Rectal smooth muscle tissue (tissue), 1 donor: ENCODE results near the gene GNAT1.

ENCODE experiments used
- H3K27ac ChIP-seq: one replicate; pipeline ENCODE4 v1.7.0; 2013; ENCODE audit warnings: low read depth, low read length, inconsistent platforms
- H3K27me3 ChIP-seq: one replicate; pipeline ENCODE4 v1.7.0; 2013; ENCODE audit warnings: low read length; ENCODE audit not compliant: control insufficient read depth, insufficient read depth
- H3K36me3 ChIP-seq: one replicate; pipeline ENCODE4 v1.7.0; 2013; ENCODE audit warnings: low read length; ENCODE audit not compliant: control insufficient read depth, insufficient read depth
- H3K4me1 ChIP-seq: one replicate; pipeline ENCODE4 v1.7.0; 2013; ENCODE audit warnings: low read length; ENCODE audit not compliant: control insufficient read depth, insufficient read depth
- H3K4me3 ChIP-seq: one replicate; pipeline ENCODE4 v1.7.0; 2013; ENCODE audit warnings: low read length
- H3K9ac ChIP-seq: one replicate; pipeline ENCODE4 v1.7.0; 2013; ENCODE audit warnings: low read length

Gene GNAT1

GRCh38 chr3:50165910-50166538 lies 25.4 kb upstream of the GNAT1 start:
- peaks cover 62% of the 10 kb centered on the region for H3K4me1 ChIP-seq
- no peaks in the 10 kb centered on the region for H3K36me3 ChIP-seq
- H3K27ac ChIP-seq = peak overlapping the region; percentile 91
- H3K9ac ChIP-seq = no peak overlapping the region
- H3K27me3 ChIP-seq = no peaks in the 10 kb centered on the region
- H3K4me3 ChIP-seq = peak overlapping the region; percentile 19

- no peak overlapping the region for H3K9ac ChIP-seq
- no peaks in the 10 kb centered on the region for H3K36me3 ChIP-seq
- no peaks in the 10 kb centered on the region for H3K27me3 ChIP-seq
- H3K4me1 ChIP-seq = peaks cover 56% of the 10 kb centered on the region
- H3K27ac ChIP-seq = peak overlapping the region; percentile 91
- peak overlapping the region; percentile 11 for H3K4me3 ChIP-seq
Measured at GRCh38 chr3:50166620-50167019, 24.8 kb upstream of the GNAT1 start.

- Histone ChIP-seq H3K9ac (peak overlapping the region; percentile 67), H3K4me1 (peaks cover 53% of the 10 kb centered on the region)
Measured at GRCh38 chr3:50167069-50167840, 24.2 kb upstream of the GNAT1 start.

GRCh38 chr3:50167841-50168209 lies 23.6 kb upstream of the GNAT1 start:
- peak overlapping the region; percentile 49 for H3K27ac ChIP-seq
- H3K36me3 ChIP-seq = no peaks in the 10 kb centered on the region
- no peaks in the 10 kb centered on the region for H3K27me3 ChIP-seq
- H3K4me3 ChIP-seq = no peak overlapping the region
- no peak overlapping the region for H3K9ac ChIP-seq
- peaks cover 47% of the 10 kb centered on the region for H3K4me1 ChIP-seq

More at GRCh38 chr3:50167069-50167840, 24.2 kb upstream of the GNAT1 start:
- Histone ChIP-seq H3K27ac (peak overlapping the region; percentile 91), H3K36me3 (no peaks in the 10 kb centered on the region), H3K27me3 (no peaks in the 10 kb centered on the region), H3K4me3 (no peak overlapping the region)

- no peaks in the 10 kb centered on the region for H3K27me3 ChIP-seq
- no peaks in the 10 kb centered on the region for H3K36me3 ChIP-seq
- H3K9ac ChIP-seq = no peak overlapping the region
- H3K27ac ChIP-seq = peak overlapping the region; percentile 10
- peaks cover 42% of the 10 kb centered on the region for H3K4me1 ChIP-seq
- no peak overlapping the region for H3K4me3 ChIP-seq
Measured at GRCh38 chr3:50168388-50168787, 23.0 kb upstream of the GNAT1 start.

- Histone ChIP-seq H3K4me3 (no peak overlapping the region), H3K36me3 (no peaks in the 10 kb centered on the region), H3K27ac (no peak overlapping the region), H3K4me1 (peaks cover 38% of the 10 kb centered on the region), H3K27me3 (no peaks in the 10 kb centered on the region), H3K9ac (no peak overlapping the region)
Measured at GRCh38 chr3:50168791-50169190, 22.6 kb upstream of the GNAT1 start.

- Histone ChIP-seq H3K9ac (no peak overlapping the region), H3K4me3 (no peak overlapping the region), H3K27me3 (no peaks in the 10 kb centered on the region), H3K4me1 (peaks cover 33% of the 10 kb centered on the region), H3K36me3 (no peaks in the 10 kb centered on the region), H3K27ac (no peak overlapping the region)
Measured at GRCh38 chr3:50169232-50169832, 22.1 kb upstream of the GNAT1 start.

GRCh38 chr3:50169858-50170257 lies 21.6 kb upstream of the GNAT1 start:
- Histone ChIP-seq H3K9ac (no peak overlapping the region), H3K27ac (no peak overlapping the region), H3K4me1 (peaks cover 28% of the 10 kb centered on the region), H3K4me3 (no peak overlapping the region), H3K36me3 (no peaks in the 10 kb centered on the region), H3K27me3 (no peaks in the 10 kb centered on the region)

- Histone ChIP-seq H3K27me3 (no peaks in the 10 kb centered on the region), H3K4me1 (peaks cover 19% of the 10 kb centered on the region), H3K27ac (no peak overlapping the region), H3K4me3 (no peak overlapping the region), H3K9ac (no peak overlapping the region), H3K36me3 (no peaks in the 10 kb centered on the region)
Measured at GRCh38 chr3:50170689-50171088, 20.7 kb upstream of the GNAT1 start.

- Histone ChIP-seq H3K27ac (no peak overlapping the region), H3K36me3 (no peaks in the 10 kb centered on the region), H3K27me3 (no peaks in the 10 kb centered on the region), H3K9ac (no peak overlapping the region), H3K4me1 (peaks cover 9% of the 10 kb centered on the region), H3K4me3 (no peak overlapping the region)
Measured at GRCh38 chr3:50171540-50172301, 19.7 kb upstream of the GNAT1 start.

- Histone ChIP-seq H3K27me3 (no peaks in the 10 kb centered on the region), H3K36me3 (no peaks in the 10 kb centered on the region), H3K4me3 (no peak overlapping the region), H3K9ac (no peak overlapping the region), H3K4me1 (peaks cover 4% of the 10 kb centered on the region), H3K27ac (no peak overlapping the region)
Measured at GRCh38 chr3:50172626-50173220, 18.7 kb upstream of the GNAT1 start.
